ENCODE measurements around the gene SETBP1.

Gene SETBP1

GRCh38 chr18:44803019-44803650, 122.4 kb downstream of the SETBP1 start:
- DNase-seq (ENCODE audit: low spot score), result no peak
- TF ChIP-seq CTCF (IDR thresholded peaks at IDR 0.05; ENCODE audit: extremely low read depth, missing control alignments), result no peak

GRCh38 chr18:44804033-44804432, 123.3 kb downstream of the SETBP1 start:
- no peak for TF ChIP-seq CTCF (IDR thresholded peaks at IDR 0.05; ENCODE audit: extremely low read depth, missing control alignments)
- no peak for DNase-seq (ENCODE audit: low spot score)

GRCh38 chr18:44805176-44805575, 124.5 kb downstream of the SETBP1 start:
- no peak for TF ChIP-seq CTCF (IDR thresholded peaks at IDR 0.05; ENCODE audit: extremely low read depth, missing control alignments)
- no peak for DNase-seq (ENCODE audit: low spot score)

- DNase-seq (ENCODE audit: low spot score), result no peak
- no peak for TF ChIP-seq CTCF (IDR thresholded peaks at IDR 0.05; ENCODE audit: extremely low read depth, missing control alignments)
Observed at GRCh38 chr18:44805643-44806042, 125.0 kb downstream of the SETBP1 start.

- DNase-seq (ENCODE audit: low spot score), result no peak
- no peak for TF ChIP-seq CTCF (IDR thresholded peaks at IDR 0.05; ENCODE audit: extremely low read depth, missing control alignments)
Observed at GRCh38 chr18:44807766-44808165, 127.1 kb downstream of the SETBP1 start.

GRCh38 chr18:44811572-44812125, 131.0 kb downstream of the SETBP1 start:
- no peak for DNase-seq (ENCODE audit: low spot score)
- no peak for TF ChIP-seq CTCF (IDR thresholded peaks at IDR 0.05; ENCODE audit: extremely low read depth, missing control alignments)

GRCh38 chr18:44812426-44812825, 131.7 kb downstream of the SETBP1 start:
- DNase-seq (ENCODE audit: low spot score), result no peak
- no peak for TF ChIP-seq CTCF (IDR thresholded peaks at IDR 0.05; ENCODE audit: extremely low read depth, missing control alignments)

All from GM20000 (cell line).